Measurements from ENCODE around the gene RPL14. TPM values are rescaled to one million over a fixed set of nuclear protein-coding genes. Genes with fewer than 3 reads are reported as not detected.

The RPL14 gene
- total RNA-seq, 1 experiment from 2014 or later = 968 TPM

Other genes with a start within 250 kb of the RPL14 start
- 21.7 and 22.3 TPM in 2 replicates for gene EIF1B, start 147.6 kb upstream of the RPL14 start, total RNA-seq (2014; rRNA removed; shearing (Covaris generic))
- gene ENTPD3, start 70.2 kb upstream of the RPL14 start, total RNA-seq (2014; rRNA removed; shearing (Covaris generic)) = not detected in 2 replicates
- 2.1 and 3.4 TPM in 2 replicates for gene ZNF619, start 19.8 kb downstream of the RPL14 start, total RNA-seq (2014; rRNA removed; shearing (Covaris generic))
- gene ZNF620, start 48.7 kb downstream of the RPL14 start, total RNA-seq (2014; rRNA removed; shearing (Covaris generic)) = 4.6 and 6.1 TPM in 2 replicates
- 6.9 and 8.6 TPM in 2 replicates for gene ZNF621, start 67.6 kb downstream of the RPL14 start, total RNA-seq (2014; rRNA removed; shearing (Covaris generic))